ENCODE data around the gene PAX8.

GRCh38 chr2:113246606-113247005 is 32.1 kb downstream of the PAX8 start:
- TF ChIP-seq GATA2 (IDR thresholded peaks at IDR 0.05; ENCODE audit: low read depth, low read length) = no peak
- no peak for TF ChIP-seq GATA3 (IDR thresholded peaks at IDR 0.05; ENCODE audit: low read depth, low read length)
